Measurements from ENCODE around the gene MYO10.
"Not testable (repeated sequence)": the region's sequence is repeated elsewhere in the genome, so short reads cannot be mapped to it uniquely, and the experiment has no call there.

Gene MYO10

DNA sequence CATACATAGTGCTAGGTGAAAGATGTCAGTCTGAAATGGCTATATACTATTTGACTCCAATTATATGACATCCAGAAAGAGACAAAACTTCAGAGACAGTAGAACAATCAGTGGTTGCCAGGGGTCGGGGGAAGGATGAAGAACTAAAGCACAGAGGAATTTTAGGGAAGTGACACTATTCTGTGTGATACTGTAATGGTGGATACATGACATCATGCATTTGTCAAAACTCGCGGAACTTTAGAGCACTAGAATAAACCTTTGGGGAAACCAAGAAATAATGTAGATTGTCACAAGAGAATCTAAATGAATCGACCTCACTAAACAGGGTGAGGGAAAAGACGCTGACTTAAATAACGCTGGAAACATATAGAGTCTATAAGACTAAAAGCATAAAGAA, 212.3 kb downstream of the MYO10 start:
- no peaks in the 10 kb centered on the region for H4K20me1 ChIP-seq (ENCODE audit: insufficient read depth)
- TF ChIP-seq, protein P1, sequence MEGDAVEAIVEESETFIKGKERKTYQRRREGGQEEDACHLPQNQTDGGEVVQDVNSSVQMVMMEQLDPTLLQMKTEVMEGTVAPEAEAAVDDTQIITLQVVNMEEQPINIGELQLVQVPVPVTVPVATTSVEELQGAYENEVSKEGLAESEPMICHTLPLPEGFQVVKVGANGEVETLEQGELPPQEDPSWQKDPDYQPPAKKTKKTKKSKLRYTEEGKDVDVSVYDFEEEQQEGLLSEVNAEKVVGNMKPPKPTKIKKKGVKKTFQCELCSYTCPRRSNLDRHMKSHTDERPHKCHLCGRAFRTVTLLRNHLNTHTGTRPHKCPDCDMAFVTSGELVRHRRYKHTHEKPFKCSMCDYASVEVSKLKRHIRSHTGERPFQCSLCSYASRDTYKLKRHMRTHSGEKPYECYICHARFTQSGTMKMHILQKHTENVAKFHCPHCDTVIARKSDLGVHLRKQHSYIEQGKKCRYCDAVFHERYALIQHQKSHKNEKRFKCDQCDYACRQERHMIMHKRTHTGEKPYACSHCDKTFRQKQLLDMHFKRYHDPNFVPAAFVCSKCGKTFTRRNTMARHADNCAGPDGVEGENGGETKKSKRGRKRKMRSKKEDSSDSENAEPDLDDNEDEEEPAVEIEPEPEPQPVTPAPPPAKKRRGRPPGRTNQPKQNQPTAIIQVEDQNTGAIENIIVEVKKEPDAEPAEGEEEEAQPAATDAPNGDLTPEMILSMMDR (conservative IDR thresholded peaks at IDR 0.05; ENCODE audit: low read depth, low read length): no peak
- H3K9ac ChIP-seq: no peak overlapping the region
- H2AFZ ChIP-seq (ENCODE audit: low read depth): no peak overlapping the region
- no peak overlapping the region for H3K27ac ChIP-seq
- H3K27me3 ChIP-seq (ENCODE audit: insufficient read depth, low read depth): no peaks in the 10 kb centered on the region
- no peaks in the 10 kb centered on the region for H3K36me3 ChIP-seq (ENCODE audit: insufficient read depth)
- H3K4me1 ChIP-seq (ENCODE audit: low read depth, poor library complexity, severe bottlenecking): no peaks in the 10 kb centered on the region
- no peak overlapping the region for H3K4me3 ChIP-seq (IDR thresholded peaks at IDR 0.05; ENCODE audit: insufficient read depth, low read depth, low read length)
- H3K79me2 ChIP-seq (ENCODE audit: insufficient read depth, low read depth): no peaks in the 10 kb centered on the region
- H3K4me2 ChIP-seq: no peak overlapping the region

DNA sequence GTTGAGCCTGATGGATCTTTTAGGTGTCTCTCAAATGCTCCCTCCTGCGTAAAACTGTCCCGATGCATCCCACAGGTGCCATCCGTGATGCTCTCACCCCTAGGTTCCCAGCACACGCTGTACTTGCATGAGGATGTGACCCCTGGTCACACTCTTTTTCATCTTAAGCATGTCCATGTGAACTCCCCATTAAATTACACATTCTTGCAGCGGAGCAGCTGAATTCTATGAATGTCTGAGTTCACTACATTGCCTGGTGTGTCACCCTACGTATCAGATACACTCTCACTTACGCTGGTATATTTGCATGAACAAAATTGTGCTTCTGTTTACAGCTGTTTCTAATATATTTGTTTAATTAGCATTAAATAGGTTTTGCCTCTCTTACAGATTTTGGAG, 214.0 kb downstream of the MYO10 start:
- Histone ChIP-seq H3K27me3 (ENCODE audit: insufficient read depth, low read depth) (no peaks in the 10 kb centered on the region), H3K36me3 (ENCODE audit: insufficient read depth) (no peaks in the 10 kb centered on the region), H3K79me2 (ENCODE audit: insufficient read depth, low read depth) (no peaks in the 10 kb centered on the region), H3K27ac (no peak overlapping the region), H2AFZ (ENCODE audit: low read depth) (no peak overlapping the region), H4K20me1 (ENCODE audit: insufficient read depth) (no peaks in the 10 kb centered on the region), H3K4me2 (no peak overlapping the region), H3K9ac (no peak overlapping the region), H3K4me3 (IDR thresholded peaks at IDR 0.05; ENCODE audit: insufficient read depth, low read depth, low read length) (no peak overlapping the region), H3K4me1 (ENCODE audit: low read depth, poor library complexity, severe bottlenecking) (no peaks in the 10 kb centered on the region)
- TF ChIP-seq, protein P1 (conservative IDR thresholded peaks at IDR 0.05; ENCODE audit: low read depth, low read length): no peak

GRCh38 chr5:16721151-16722096, 214.7 kb downstream of the MYO10 start:
- Histone ChIP-seq H3K36me3 (ENCODE audit: insufficient read depth) (no peaks in the 10 kb centered on the region), H3K4me3 (IDR thresholded peaks at IDR 0.05; ENCODE audit: insufficient read depth, low read depth, low read length) (no peak overlapping the region), H3K4me2 (no peak overlapping the region), H2AFZ (ENCODE audit: low read depth) (no peak overlapping the region), H3K27me3 (ENCODE audit: insufficient read depth, low read depth) (no peaks in the 10 kb centered on the region), H3K9ac (no peak overlapping the region), H4K20me1 (ENCODE audit: insufficient read depth) (no peaks in the 10 kb centered on the region), H3K27ac (no peak overlapping the region), H3K79me2 (ENCODE audit: insufficient read depth, low read depth) (no peaks in the 10 kb centered on the region), H3K4me1 (ENCODE audit: low read depth, poor library complexity, severe bottlenecking) (no peaks in the 10 kb centered on the region)
- TF ChIP-seq, protein P1 (conservative IDR thresholded peaks at IDR 0.05; ENCODE audit: low read depth, low read length): no peak

DNA sequence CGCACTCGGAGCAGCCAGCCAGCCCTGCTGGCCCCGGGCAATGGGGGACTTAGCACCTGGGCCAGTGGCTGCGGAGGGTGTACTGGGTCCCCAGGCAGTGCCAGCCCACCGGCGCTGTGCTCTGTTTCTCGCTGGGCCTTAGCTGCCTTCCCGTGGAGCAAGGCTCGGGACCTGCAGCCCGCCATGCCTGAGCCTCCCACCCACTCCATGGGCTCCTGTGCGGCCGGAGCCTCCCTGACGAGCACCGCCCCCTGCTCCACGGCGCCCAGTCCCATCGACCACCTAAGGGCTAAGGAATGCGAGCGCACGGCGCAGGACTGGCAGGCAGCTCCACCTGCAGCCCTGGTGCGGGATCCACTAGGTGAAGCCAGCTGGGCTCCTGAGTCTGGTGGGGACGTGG, 218.1 kb downstream of the MYO10 start:
- not testable (repeated sequence) for H3K27me3 ChIP-seq (ENCODE audit: insufficient read depth, low read depth); H3K4me2 ChIP-seq; H3K36me3 ChIP-seq (ENCODE audit: insufficient read depth); H3K4me1 ChIP-seq (ENCODE audit: low read depth, poor library complexity, severe bottlenecking); H3K9ac ChIP-seq; H3K79me2 ChIP-seq (ENCODE audit: insufficient read depth, low read depth); H3K27ac ChIP-seq; H4K20me1 ChIP-seq (ENCODE audit: insufficient read depth); H3K4me3 ChIP-seq (IDR thresholded peaks at IDR 0.05; ENCODE audit: insufficient read depth, low read depth, low read length); H2AFZ ChIP-seq (ENCODE audit: low read depth)

DNA sequence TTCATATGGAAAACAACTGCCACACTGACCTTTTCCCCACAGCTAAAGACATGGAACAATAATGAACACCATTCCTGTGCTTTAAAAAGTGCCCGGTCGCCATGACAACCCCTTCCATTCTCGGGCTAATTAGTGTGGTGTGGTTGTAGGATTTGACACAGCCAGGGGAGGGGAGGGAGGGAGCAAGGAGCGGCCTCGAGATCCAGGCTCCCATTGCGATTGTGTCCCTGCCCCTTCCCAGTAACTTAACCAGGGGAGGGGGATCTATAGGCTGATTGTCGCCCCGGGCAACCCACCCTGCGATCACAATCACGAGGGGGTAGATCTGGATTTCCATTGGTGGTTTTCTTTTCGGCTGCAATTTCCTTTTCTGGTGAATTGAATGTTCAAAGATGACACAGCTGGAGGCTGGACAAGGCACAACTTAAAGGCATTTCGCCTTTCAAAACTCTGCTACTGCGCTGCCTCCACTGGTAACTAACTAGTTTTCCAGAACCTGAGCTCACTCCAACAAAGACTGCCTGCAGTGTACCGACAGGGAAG, 222.6 kb downstream of the MYO10 start:
- no peaks in the 10 kb centered on the region for H3K4me1 ChIP-seq (ENCODE audit: low read depth, poor library complexity, severe bottlenecking)
- no peak overlapping the region for H3K9ac ChIP-seq
- no peaks in the 10 kb centered on the region for H4K20me1 ChIP-seq (ENCODE audit: insufficient read depth)
- H3K27me3 ChIP-seq (ENCODE audit: insufficient read depth, low read depth): no peaks in the 10 kb centered on the region
- no peak overlapping the region for H2AFZ ChIP-seq (ENCODE audit: low read depth)
- H3K36me3 ChIP-seq (ENCODE audit: insufficient read depth): no peaks in the 10 kb centered on the region
- H3K4me2 ChIP-seq: no peak overlapping the region
- H3K27ac ChIP-seq: no peak overlapping the region
- no peaks in the 10 kb centered on the region for H3K79me2 ChIP-seq (ENCODE audit: insufficient read depth, low read depth)
- TF ChIP-seq, protein P1 (conservative IDR thresholded peaks at IDR 0.05; ENCODE audit: low read depth, low read length): no peak
- H3K4me3 ChIP-seq (IDR thresholded peaks at IDR 0.05; ENCODE audit: insufficient read depth, low read depth, low read length): no peak overlapping the region
